HEK293 (cell line): ENCODE results near the gene SUSD6.
A peak's percentile ranks its signal among the peaks of the same experiment; 100 is the strongest.

Experiments used
- CTCF ChIA-PET: fragments of 350-600 bp; formaldehyde crosslinking; extraction: SDS; loops from one replicate; lab custom pipeline; 2021; ENCODE audit warnings: antibody characterized with exemption; lab: Yijun Ruan, JAX
- POLR2A ChIA-PET: fragments of 300-600 bp; formaldehyde crosslinking; extraction: SDS; loops from one replicate; lab custom pipeline; 2020; ENCODE audit warnings: antibody characterized with exemption, inconsistent platforms; lab: Yijun Ruan, JAX
- H3K27ac ChIP-seq: fragments of 200-500 bp; sonication (Bioruptor generic); 2 replicates; pipeline ENCODE4 v1.5.1; 2014; ENCODE audit warnings: low read depth, low read length, control low read depth, inconsistent platforms; ENCODE audit errors: extremely low read depth
- H3K36me3 ChIP-seq, 2 experiments: fragments of 200-500 bp in 1 of 2; sonication (Bioruptor generic) in 1 of 2; 1 replicate in 1 of 2; 2 replicates in 1 of 2; pipeline ENCODE4 v1.5.1; 2014 to 2017; ENCODE audit warnings: inconsistent platforms in 2 of 2, low read length in 2 of 2; ENCODE audit not compliant: control insufficient read depth in 2 of 2, insufficient read depth in 1 of 2
- H3K4me1 ChIP-seq: fragments of 200-500 bp; sonication (Bioruptor generic); 2 replicates; pipeline ENCODE4 v1.5.1; 2014; ENCODE audit warnings: mild to moderate bottlenecking, low read length, inconsistent platforms; ENCODE audit not compliant: control insufficient read depth, insufficient read depth
- H3K4me3 ChIP-seq: 2 replicates; pipeline ENCODE4 v1.5.1; 2011; ENCODE audit warnings: low read depth, mild to moderate bottlenecking, control low read depth, low read length, moderate library complexity
- H3K9me3 ChIP-seq: fragments of 200-500 bp; sonication (Bioruptor generic); 2 replicates; pipeline ENCODE4 v1.5.1; 2014; ENCODE audit warnings: low read depth, low read length, inconsistent platforms; ENCODE audit not compliant: control insufficient read depth, insufficient read depth
- KLF16 ChIP-seq: fragments of 450-650 bp; formaldehyde crosslinking; IDR thresholded peaks from 2 replicates; pipeline ENCODE4 v1.5.1; 2017; ENCODE audit warnings: missing biosample characterization, missing genetic modification characterization
- KLF8 ChIP-seq: fragments of 450-650 bp; formaldehyde crosslinking; IDR thresholded peaks from 2 replicates; pipeline ENCODE4 v1.5.1; 2016; ENCODE audit warnings: missing biosample characterization, missing genetic modification characterization
- OVOL3 ChIP-seq: fragments of 450-650 bp; formaldehyde crosslinking; IDR thresholded peaks from 2 replicates; pipeline ENCODE4 v1.5.1; 2016; ENCODE audit warnings: missing biosample characterization, missing genetic modification characterization
- SCRT2 ChIP-seq: fragments of 450-650 bp; formaldehyde crosslinking; IDR thresholded peaks from 2 replicates; pipeline ENCODE4 v1.5.1; 2016; ENCODE audit warnings: missing biosample characterization, missing genetic modification characterization
- ZFHX2 ChIP-seq: fragments of 450-650 bp; formaldehyde crosslinking; conservative IDR thresholded peaks from 2 replicates; pipeline ENCODE4 v1.5.1; 2016; ENCODE audit warnings: missing biosample characterization, missing genetic modification characterization
- ZFP69B ChIP-seq: fragments of 450-650 bp; formaldehyde crosslinking; IDR thresholded peaks from 2 replicates; pipeline ENCODE4 v1.5.1; 2016; ENCODE audit warnings: missing biosample characterization, missing genetic modification characterization
- ZNF157 ChIP-seq: fragments of 450-650 bp; formaldehyde crosslinking; IDR thresholded peaks from 2 replicates; pipeline ENCODE4 v1.5.1; 2016; ENCODE audit warnings: missing biosample characterization, missing genetic modification characterization
- ZNF169 ChIP-seq: fragments of 450-650 bp; formaldehyde crosslinking; IDR thresholded peaks from 2 replicates; pipeline ENCODE4 v1.5.1; 2016; ENCODE audit warnings: missing biosample characterization, missing genetic modification characterization
- ZNF223 ChIP-seq: fragments of 450-650 bp; formaldehyde crosslinking; IDR thresholded peaks from 2 replicates; pipeline ENCODE4 v1.5.1; 2016; ENCODE audit warnings: missing biosample characterization, missing genetic modification characterization
- ZNF239 ChIP-seq: fragments of 450-650 bp; formaldehyde crosslinking; IDR thresholded peaks from 2 replicates; pipeline ENCODE4 v1.5.1; 2016; ENCODE audit warnings: missing biosample characterization, missing genetic modification characterization
- ZNF302 ChIP-seq: fragments of 450-650 bp; formaldehyde crosslinking; IDR thresholded peaks from 2 replicates; pipeline ENCODE4 v1.5.1; 2016; ENCODE audit warnings: missing biosample characterization, missing genetic modification characterization, low read depth
- ZNF37A ChIP-seq: fragments of 450-650 bp; IDR thresholded peaks from 2 replicates; pipeline ENCODE4 v1.5.1; 2018; ENCODE audit warnings: missing biosample characterization, missing genetic modification characterization
- ZNF623 ChIP-seq: fragments of 450-650 bp; formaldehyde crosslinking; IDR thresholded peaks from 2 replicates; pipeline ENCODE4 v1.5.1; 2016; ENCODE audit warnings: missing biosample characterization, missing genetic modification characterization
- ZNF664 ChIP-seq: fragments of 450-650 bp; formaldehyde crosslinking; IDR thresholded peaks from 2 replicates; pipeline ENCODE4 v1.5.1; 2016; ENCODE audit warnings: missing biosample characterization, missing genetic modification characterization
- ZNF777 ChIP-seq: fragments of 450-650 bp; formaldehyde crosslinking; IDR thresholded peaks from 2 replicates; pipeline ENCODE4 v1.5.1; 2017; ENCODE audit warnings: missing biosample characterization, missing genetic modification characterization, borderline replicate concordance
- ZNF791 ChIP-seq: fragments of 450-650 bp; formaldehyde crosslinking; IDR thresholded peaks from 2 replicates; pipeline ENCODE4 v1.5.1; 2016; ENCODE audit warnings: missing biosample characterization, missing genetic modification characterization
- TF ChIP-seq, protein P1 (sequence below): fragments of 450-650 bp; formaldehyde crosslinking; IDR thresholded peaks from 2 replicates; pipeline ENCODE4 v1.5.1; 2016; ENCODE audit warnings: missing biosample characterization, missing genetic modification characterization
- TF ChIP-seq, protein P2 (sequence below): fragments of 450-650 bp; formaldehyde crosslinking; IDR thresholded peaks from 2 replicates; pipeline ENCODE4 v1.5.1; 2016; ENCODE audit warnings: missing biosample characterization, missing genetic modification characterization
- TF ChIP-seq, protein P3 (sequence below): fragments of 450-650 bp; formaldehyde crosslinking; IDR thresholded peaks from 2 replicates; pipeline ENCODE4 v1.5.1; 2017; ENCODE audit warnings: missing biosample characterization, missing genetic modification characterization

SUSD6 gene

DNA sequence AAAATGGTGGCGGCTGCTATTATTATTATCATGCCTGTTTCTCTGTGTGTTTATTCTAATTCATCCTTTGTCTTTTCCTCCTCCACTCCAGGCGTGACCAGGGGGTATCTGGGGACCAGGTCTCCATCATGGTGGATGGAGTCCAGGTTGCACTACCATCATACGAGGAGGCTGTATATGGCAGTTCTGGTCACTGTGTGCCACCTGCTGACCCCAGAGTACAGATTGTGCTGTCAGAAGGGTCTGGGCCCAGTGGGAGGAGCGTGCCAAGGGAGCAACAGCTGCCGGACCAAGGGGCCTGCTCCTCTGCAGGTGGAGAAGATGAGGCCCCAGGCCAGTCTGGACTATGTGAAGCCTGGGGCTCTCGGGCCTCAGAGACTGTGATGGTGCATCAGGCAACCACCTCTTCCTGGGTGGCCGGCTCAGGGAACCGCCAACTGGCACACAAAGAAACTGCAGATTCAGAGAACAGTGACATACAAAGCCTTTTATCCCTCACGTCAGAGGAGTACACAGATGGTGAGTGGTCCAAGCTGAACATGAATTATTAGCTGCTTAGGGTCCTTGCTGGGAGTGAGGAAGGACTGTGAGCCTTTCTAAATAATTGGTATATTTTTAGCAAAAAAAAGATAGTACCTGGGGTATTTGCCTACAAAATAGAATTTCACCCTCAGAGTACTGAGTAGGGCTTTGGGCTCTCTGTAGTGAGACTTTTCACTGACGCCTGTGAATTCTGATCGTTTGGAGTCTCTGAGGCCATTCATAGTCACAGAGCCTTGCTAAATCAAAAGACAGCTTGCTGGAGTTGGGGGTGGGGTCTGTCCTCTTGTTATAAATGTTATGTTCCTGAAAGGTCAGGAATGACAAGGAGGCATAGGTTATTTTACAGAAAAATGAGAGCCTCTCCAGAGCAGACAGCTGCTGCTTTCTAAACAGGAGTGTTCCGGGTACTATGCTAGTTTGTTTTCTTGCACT lies 97.5 kb downstream of the SUSD6 start (continued):
- TF ChIP-seq, protein P1, sequence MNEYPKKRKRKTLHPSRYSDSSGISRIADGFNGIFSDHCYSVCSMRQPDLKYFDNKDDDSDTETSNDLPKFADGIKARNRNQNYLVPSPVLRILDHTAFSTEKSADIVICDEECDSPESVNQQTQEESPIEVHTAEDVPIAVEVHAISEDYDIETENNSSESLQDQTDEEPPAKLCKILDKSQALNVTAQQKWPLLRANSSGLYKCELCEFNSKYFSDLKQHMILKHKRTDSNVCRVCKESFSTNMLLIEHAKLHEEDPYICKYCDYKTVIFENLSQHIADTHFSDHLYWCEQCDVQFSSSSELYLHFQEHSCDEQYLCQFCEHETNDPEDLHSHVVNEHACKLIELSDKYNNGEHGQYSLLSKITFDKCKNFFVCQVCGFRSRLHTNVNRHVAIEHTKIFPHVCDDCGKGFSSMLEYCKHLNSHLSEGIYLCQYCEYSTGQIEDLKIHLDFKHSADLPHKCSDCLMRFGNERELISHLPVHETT (tag by site-specific recombination), result no peak
- TF ChIP-seq ZNF37A (tag by site-specific recombination) (no peak), ZNF169 (tag by site-specific recombination) (no peak), ZNF223 (tag by site-specific recombination) (no peak)

DNA sequence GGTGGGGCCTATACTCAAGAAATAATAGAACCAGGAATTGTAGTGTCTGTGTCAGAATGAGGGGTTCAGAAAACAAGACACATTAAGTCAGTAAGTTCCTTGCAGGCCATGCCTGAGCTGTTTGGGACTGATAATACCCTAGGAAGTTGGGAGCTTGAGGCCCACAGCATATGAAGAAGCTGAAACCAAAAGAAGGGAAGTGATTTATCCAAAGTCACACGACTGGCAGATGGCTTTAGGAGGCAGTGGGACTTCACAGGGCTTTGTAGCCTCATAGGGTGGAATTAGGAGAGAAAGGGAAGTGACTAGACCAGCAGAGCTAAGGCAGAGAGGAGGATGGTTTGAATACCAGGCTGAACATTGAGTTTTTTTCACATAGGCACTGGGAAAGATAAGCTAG lies 99.0 kb downstream of the SUSD6 start:
- Histone ChIP-seq H3K4me3 (no peak overlapping the region), H3K36me3 (peaks cover 0 to 34% of the 10 kb centered on the region in 2 experiments; a peak in 2 of 3 replicates), H3K4me1 (peaks cover 30% of the 10 kb centered on the region), H3K9me3 (no peaks in the 10 kb centered on the region)
- POLR2A ChIA-PET, result interaction anchor here (0.6 kb wide), 1 partner anchor 125 kb away, joined by 3 read pairs; no protein-coding TSS in a partner anchor
- TF ChIP-seq ZNF302 (tag by site-specific recombination) (no peak), ZFHX2 (tag by site-specific recombination) (no peak), ZNF664 (tag by site-specific recombination) (no peak), KLF16 (tag by site-specific recombination) (no peak), ZFP69B (tag by site-specific recombination) (no peak), ZNF777 (tag by site-specific recombination) (no peak), ZNF623 (tag by site-specific recombination) (no peak), OVOL3 (no peak), KLF8 (no peak), ZNF239 (tag by site-specific recombination) (no peak)
- TF ChIP-seq, protein P2, sequence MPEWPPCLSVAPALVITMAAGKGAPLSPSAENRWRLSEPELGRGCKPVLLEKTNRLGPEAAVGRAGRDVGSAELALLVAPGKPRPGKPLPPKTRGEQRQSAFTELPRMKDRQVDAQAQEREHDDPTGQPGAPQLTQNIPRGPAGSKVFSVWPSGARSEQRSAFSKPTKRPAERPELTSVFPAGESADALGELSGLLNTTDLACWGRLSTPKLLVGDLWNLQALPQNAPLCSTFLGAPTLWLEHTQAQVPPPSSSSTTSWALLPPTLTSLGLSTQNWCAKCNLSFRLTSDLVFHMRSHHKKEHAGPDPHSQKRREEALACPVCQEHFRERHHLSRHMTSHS (tag by site-specific recombination), result no peak
- TF ChIP-seq, all 188 proteins: peak for 0
- no peak overlapping the region for H3K27ac ChIP-seq
- CTCF ChIA-PET, result interaction anchor here (0.6 to 1.7 kb wide), 4 partner anchors 20 to 130 kb away, joined by 3 to 7 read pairs (median 5); no protein-coding TSS in a partner anchor

DNA sequence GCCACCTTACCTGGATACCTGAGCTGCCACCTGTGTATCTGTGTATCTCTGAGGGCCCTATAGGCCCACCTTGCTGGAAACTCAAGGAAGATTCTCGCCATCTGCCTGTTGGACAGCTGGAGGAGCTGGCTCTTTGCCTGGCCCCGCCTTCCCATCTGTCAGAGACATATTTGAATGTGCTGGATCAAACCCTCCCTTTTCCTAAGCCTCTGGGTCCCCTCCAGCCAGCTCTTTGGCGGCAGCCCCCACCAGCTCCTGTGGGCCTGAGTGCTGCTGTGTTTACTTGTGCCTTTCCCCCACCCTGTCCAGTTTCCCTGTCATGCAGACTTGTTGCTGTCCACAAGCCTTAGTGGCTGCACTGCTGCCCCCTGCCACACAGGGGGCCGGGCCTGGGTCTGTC lies 99.7 kb downstream of the SUSD6 start:
- POLR2A ChIA-PET, result interaction anchor here (0.5 to 0.6 kb wide), 2 partner anchors 52 to 126 kb away, joined by 3 to 6 read pairs; no protein-coding TSS in a partner anchor
- H3K4me1 ChIP-seq, result peaks cover 34% of the 10 kb centered on the region
- H3K9me3 ChIP-seq, result no peaks in the 10 kb centered on the region
- CTCF ChIA-PET, result interaction anchor here (1.3 to 1.7 kb wide), 2 partner anchors 103 to 107 kb away, joined by 4 to 6 read pairs; no protein-coding TSS in a partner anchor
- no peak overlapping the region for H3K27ac ChIP-seq
- no peak for TF ChIP-seq ZNF791
- peak; percentile 40; the same call in 1 of the 2 replicates for TF ChIP-seq SCRT2
- TF ChIP-seq, protein P3, sequence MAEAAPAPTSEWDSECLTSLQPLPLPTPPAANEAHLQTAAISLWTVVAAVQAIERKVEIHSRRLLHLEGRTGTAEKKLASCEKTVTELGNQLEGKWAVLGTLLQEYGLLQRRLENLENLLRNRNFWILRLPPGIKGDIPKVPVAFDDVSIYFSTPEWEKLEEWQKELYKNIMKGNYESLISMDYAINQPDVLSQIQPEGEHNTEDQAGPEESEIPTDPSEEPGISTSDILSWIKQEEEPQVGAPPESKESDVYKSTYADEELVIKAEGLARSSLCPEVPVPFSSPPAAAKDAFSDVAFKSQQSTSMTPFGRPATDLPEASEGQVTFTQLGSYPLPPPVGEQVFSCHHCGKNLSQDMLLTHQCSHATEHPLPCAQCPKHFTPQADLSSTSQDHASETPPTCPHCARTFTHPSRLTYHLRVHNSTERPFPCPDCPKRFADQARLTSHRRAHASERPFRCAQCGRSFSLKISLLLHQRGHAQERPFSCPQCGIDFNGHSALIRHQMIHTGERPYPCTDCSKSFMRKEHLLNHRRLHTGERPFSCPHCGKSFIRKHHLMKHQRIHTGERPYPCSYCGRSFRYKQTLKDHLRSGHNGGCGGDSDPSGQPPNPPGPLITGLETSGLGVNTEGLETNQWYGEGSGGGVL (tag by site-specific recombination), result peak; percentile 70
- no peak for TF ChIP-seq ZNF157
- H3K4me3 ChIP-seq, result no peak overlapping the region
- peaks cover 0 to 34% of the 10 kb centered on the region in 2 experiments; a peak in 2 of 3 replicates for H3K36me3 ChIP-seq
